GM12878 (cell line): ENCODE data around the gene PDZRN3.

ENCODE experiments used
- NBN ChIP-seq: fragments of 450-650 bp; IDR thresholded peaks from 2 replicates; pipeline ENCODE4 v1.6.1; 2016
- RFX5 ChIP-seq: IDR thresholded peaks from 2 replicates; pipeline ENCODE4 v1.6.1; 2011; ENCODE audit warnings: low read depth, low read length, improper control_type of control experiment
- TBL1XR1 ChIP-seq: IDR thresholded peaks from 2 replicates; pipeline ENCODE4 v1.6.1; 2012; ENCODE audit warnings: low read depth, low read length, improper control_type of control experiment

- TF ChIP-seq RFX5 (no peak), TBL1XR1 (no peak), NBN (no peak)
Measured at GRCh38 chr3:73584873-73585272, 39.9 kb downstream of the PDZRN3 start.
